Astrocyte of the spinal cord (primary cell): Measurements from ENCODE around the gene ITGB8.
"Not testable (repeated sequence)": the region's sequence is repeated elsewhere in the genome, so short reads cannot be mapped to it uniquely, and the experiment has no call there.

ENCODE experiments used
- DNase-seq: peaks from one replicate; pipeline ENCODE4 v3.0.0; 2011; ENCODE audit warnings: low read depth, low spot score
- H3K4me3 ChIP-seq: 2 replicates; pipeline ENCODE4 v1.5.1; 2011; ENCODE audit warnings: low read depth, mild to moderate bottlenecking, low read length, moderate library complexity
- CTCF ChIP-seq: IDR thresholded peaks from 2 replicates; pipeline ENCODE4 v1.5.1; 2012; ENCODE audit warnings: low read depth, mild to moderate bottlenecking, low read length, inconsistent platforms
- in situ Hi-C: cut with HindIII; loops from 2 replicates; pipeline ENCODE4 v1.10.0; 2017; ENCODE audit warnings: low sequenced_read_pairs

ITGB8 gene

GRCh38 chr7:20299647-20300312 lies 30.9 kb upstream of the ITGB8 start:
- DNase-seq = peak; percentile 62
- TF ChIP-seq CTCF = no peak
- in situ Hi-C loops = no loop called here
- H3K4me3 ChIP-seq = no peak overlapping the region

- H3K4me3 ChIP-seq = no peak overlapping the region
- peak; percentile 78 for DNase-seq
- no peak for TF ChIP-seq CTCF
- in situ Hi-C loops = no loop called here
Observed at GRCh38 chr7:20301311-20301939, 29.3 kb upstream of the ITGB8 start.

- in situ Hi-C loops, DNase-seq, H3K4me3 ChIP-seq: not testable (repeated sequence)
Observed at GRCh38 chr7:20302300-20302699, 28.4 kb upstream of the ITGB8 start.

GRCh38 chr7:20302891-20303290 lies 27.8 kb upstream of the ITGB8 start:
- TF ChIP-seq CTCF = no peak
- in situ Hi-C loops = no loop called here

GRCh38 chr7:20304366-20304765 lies 26.3 kb upstream of the ITGB8 start:
- no peak for TF ChIP-seq CTCF
- in situ Hi-C loops = no loop called here
- no peak overlapping the region for H3K4me3 ChIP-seq
- DNase-seq = no peak

More at GRCh38 chr7:20302891-20303290, 27.8 kb upstream of the ITGB8 start:
- DNase-seq = no peak
- no peak overlapping the region for H3K4me3 ChIP-seq

GRCh38 chr7:20305726-20306125 lies 25.0 kb upstream of the ITGB8 start:
- in situ Hi-C loops = no loop called here
- DNase-seq = peak; percentile 51
- no peak for TF ChIP-seq CTCF
- H3K4me3 ChIP-seq = no peak overlapping the region

DNA sequence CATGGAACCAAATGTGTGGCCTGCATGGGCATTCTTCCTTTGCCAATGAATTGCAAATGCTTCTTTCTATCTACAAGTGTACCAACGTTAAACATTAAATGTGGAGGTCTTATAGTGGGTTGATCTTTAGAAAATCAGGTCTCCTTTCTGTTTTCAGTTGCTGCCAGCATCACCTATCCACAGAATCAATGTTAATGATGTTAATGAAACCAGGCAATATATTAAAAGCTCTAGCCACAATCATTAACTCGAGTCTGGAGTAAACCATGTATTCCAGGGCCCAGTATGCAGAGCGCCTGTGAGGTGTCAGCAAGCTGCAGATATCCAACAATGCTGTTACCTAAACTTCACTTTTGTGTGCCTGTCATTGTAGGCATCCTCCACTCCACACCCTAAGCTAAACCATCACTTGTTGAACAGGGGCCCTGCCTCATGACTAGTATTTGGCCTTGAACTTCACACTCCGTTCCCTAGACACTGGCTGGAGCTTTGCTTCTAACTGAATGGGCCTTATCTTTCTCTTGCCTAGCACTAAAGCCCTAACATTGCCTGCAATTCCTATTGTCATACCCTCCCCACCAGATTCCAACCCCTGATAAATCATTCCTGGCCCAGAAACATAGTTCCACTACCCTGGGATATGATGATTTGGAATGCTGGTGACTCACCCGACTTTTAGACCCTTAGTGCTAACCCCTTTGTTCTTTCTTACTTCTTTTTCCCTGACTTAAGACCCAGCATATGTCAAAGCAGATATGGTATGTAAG lies 24.3 kb upstream of the ITGB8 start:
- peak; percentile 65 for DNase-seq
- no peak overlapping the region for H3K4me3 ChIP-seq
- TF ChIP-seq CTCF = no peak
- in situ Hi-C loops = no loop called here
